ENCODE data around the gene SYT14. TPM values are rescaled to one million over a fixed set of nuclear protein-coding genes. Genes with fewer than 3 reads are reported as not detected.
"Not testable (repeated sequence)": the region's sequence is repeated elsewhere in the genome, so short reads cannot be mapped to it uniquely, and the experiment has no call there.

Gene SYT14
- 1.1 and 2.2 TPM in 2 replicates for total RNA-seq (2014; rRNA removed; shearing (Covaris generic))

GRCh38 chr1:209937996-209938959 lies at the start of gene SYT14:
Gene SYT14 (plus strand): TSS chr1:209938217. CDS start chr1:209938265, 48 bp downstream.
- DNase-seq (ENCODE audit: low read depth), result peak; percentile 53

GRCh38 chr1:209888291-209889076 lies 49.5 kb upstream of the SYT14 start:
- not testable (repeated sequence) for DNase-seq (ENCODE audit: low read depth)

GRCh38 chr1:209889077-209889418 lies 49.0 kb upstream of the SYT14 start:
- DNase-seq (ENCODE audit: low read depth), result no peak

- no peak for DNase-seq (ENCODE audit: low read depth)
These were observed 47.2 kb upstream of the SYT14 start for GRCh38 chr1:209890641-209891330.

GRCh38 chr1:209893751-209894150 lies 44.3 kb upstream of the SYT14 start:
- DNase-seq (ENCODE audit: low read depth), result no peak

GRCh38 chr1:209895709-209896108 lies 42.3 kb upstream of the SYT14 start:
- DNase-seq (ENCODE audit: low read depth), result peak; percentile 77

- DNase-seq (ENCODE audit: low read depth), result no peak
These were observed 41.7 kb upstream of the SYT14 start for GRCh38 chr1:209896346-209896745.

- DNase-seq (ENCODE audit: low read depth), result not testable (repeated sequence)
These were observed 39.7 kb upstream of the SYT14 start for GRCh38 chr1:209898271-209898670.

- DNase-seq (ENCODE audit: low read depth), result not testable (repeated sequence)
These were observed 39.2 kb upstream of the SYT14 start for GRCh38 chr1:209898851-209899250.

GRCh38 chr1:209899948-209900347 lies 38.1 kb upstream of the SYT14 start:
- no peak for DNase-seq (ENCODE audit: low read depth)

- peak; percentile 80 for DNase-seq (ENCODE audit: low read depth)
These were observed 37.3 kb upstream of the SYT14 start for GRCh38 chr1:209900734-209901133.

GRCh38 chr1:209901211-209901610 lies 36.8 kb upstream of the SYT14 start:
- DNase-seq (ENCODE audit: low read depth), result no peak

- not testable (repeated sequence) for DNase-seq (ENCODE audit: low read depth)
These were observed 33.2 kb upstream of the SYT14 start for GRCh38 chr1:209904774-209905173.

GRCh38 chr1:209911746-209912145 lies 26.3 kb upstream of the SYT14 start:
- DNase-seq (ENCODE audit: low read depth), result no peak

GRCh38 chr1:209912306-209912705 lies 25.7 kb upstream of the SYT14 start:
- no peak for DNase-seq (ENCODE audit: low read depth)

- not testable (repeated sequence) for DNase-seq (ENCODE audit: low read depth)
These were observed 18.4 kb upstream of the SYT14 start for GRCh38 chr1:209919637-209920036.

- no peak for DNase-seq (ENCODE audit: low read depth)
These were observed 17.2 kb upstream of the SYT14 start for GRCh38 chr1:209920844-209921243.

GRCh38 chr1:209924390-209924789 lies 13.6 kb upstream of the SYT14 start:
- no peak for DNase-seq (ENCODE audit: low read depth)

- peak; percentile 87 for DNase-seq (ENCODE audit: low read depth)
These were observed 12.0 kb upstream of the SYT14 start for GRCh38 chr1:209926045-209926444.

- DNase-seq (ENCODE audit: low read depth), result no peak
These were observed 10.6 kb upstream of the SYT14 start for GRCh38 chr1:209927466-209927865.

GRCh38 chr1:209929751-209930150 lies 8.3 kb upstream of the SYT14 start:
- peak; percentile 59 for DNase-seq (ENCODE audit: low read depth)

- no peak for DNase-seq (ENCODE audit: low read depth)
These were observed 6.9 kb upstream of the SYT14 start for GRCh38 chr1:209931141-209931540.

Measured in RPMI7951 (cell line).